ELR (cell line): ENCODE measurements around the gene TRIM69.
"Not testable (repeated sequence)": the region's sequence is repeated elsewhere in the genome, so short reads cannot be mapped to it uniquely, and the experiment has no call there.

ENCODE experiments used
- DNase-seq: peaks from one replicate; pipeline ENCODE4 v3.0.0-alpha.2; 2015; ENCODE audit warnings: low read depth

The TRIM69 gene

DNA sequence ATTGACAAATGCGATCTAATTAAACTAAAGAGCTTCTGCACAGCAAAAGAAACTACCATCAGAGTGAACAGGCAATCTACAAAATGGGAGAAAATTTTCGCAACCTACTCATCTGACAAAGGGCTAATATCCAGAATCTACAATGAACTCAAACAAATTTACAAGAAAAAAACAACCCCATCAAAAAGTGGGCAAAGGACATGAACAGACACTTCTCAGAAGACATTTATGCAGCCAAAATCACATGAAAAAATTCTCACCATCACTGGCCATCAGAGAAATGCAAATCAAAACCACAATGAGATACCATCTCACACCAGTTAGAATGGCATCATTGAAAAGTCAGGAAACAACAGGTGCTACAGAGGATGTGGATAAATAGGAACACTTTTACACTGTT, 7.1 kb downstream of the TRIM69 start:
- DNase-seq, result not testable (repeated sequence)

- DNase-seq, result no peak
Measured at GRCh38 chr15:44753345-44753744, 17.0 kb downstream of the TRIM69 start.

DNA sequence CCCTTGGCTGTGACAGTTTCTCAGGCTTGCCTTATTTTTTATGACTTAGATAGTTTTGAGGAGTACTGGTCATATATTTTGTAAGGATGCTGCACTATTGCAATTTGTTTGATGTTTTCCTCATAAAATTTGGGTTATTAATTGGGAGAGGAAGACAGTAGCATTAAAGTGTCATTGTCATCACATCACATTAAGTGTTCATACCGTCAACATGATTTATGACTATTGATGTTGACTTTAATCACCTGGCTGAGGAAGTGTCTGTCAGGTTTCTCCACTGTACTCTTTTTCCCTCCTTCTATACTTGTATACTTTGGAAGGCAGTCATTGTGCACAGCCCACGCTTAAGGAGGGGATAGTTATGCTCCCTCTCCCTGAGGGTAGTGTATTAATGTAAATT, 26.9 kb downstream of the TRIM69 start:
- no peak for DNase-seq

DNA sequence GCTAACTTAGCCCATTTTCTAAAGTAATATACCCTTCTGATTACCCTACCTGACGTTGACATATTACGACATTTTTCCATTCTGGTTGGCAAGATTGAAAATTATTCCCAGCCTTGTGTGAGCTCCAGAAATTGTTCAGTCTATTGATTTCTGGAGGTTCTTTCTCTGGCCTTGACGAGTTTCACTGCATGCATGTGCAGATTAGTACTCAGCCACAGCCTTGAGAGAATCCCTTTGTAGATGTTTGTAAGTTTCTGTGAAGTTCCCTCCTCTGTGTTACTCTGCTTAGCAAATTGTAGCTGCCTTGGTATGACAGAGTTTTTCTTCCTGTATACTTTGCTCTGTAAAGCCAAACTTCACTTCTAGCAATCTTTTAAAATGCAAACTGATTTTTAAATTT, 27.5 kb downstream of the TRIM69 start:
- no peak for DNase-seq

DNA sequence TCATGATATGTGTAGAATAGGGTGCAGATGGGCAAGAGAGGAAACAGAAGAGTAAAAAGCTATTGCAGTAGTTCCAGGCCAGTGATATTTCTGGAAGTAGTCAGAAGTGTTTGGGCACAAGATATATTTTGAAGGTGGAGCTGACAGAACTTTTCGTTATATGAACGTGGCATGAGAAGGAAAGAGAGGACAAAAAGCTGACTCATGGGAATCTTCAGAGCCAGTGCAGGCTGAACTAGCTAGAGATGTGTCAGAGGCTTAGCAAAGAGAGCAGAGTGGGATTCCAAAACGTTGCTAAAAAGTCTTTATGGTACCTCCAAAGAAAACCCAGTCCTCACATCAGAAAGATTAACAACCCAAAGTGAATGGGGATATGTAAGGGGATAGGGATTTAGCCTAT, 28.7 kb downstream of the TRIM69 start:
- DNase-seq, result no peak

GRCh38 chr15:44769521-44769920, 33.2 kb downstream of the TRIM69 start:
- no peak for DNase-seq

DNA sequence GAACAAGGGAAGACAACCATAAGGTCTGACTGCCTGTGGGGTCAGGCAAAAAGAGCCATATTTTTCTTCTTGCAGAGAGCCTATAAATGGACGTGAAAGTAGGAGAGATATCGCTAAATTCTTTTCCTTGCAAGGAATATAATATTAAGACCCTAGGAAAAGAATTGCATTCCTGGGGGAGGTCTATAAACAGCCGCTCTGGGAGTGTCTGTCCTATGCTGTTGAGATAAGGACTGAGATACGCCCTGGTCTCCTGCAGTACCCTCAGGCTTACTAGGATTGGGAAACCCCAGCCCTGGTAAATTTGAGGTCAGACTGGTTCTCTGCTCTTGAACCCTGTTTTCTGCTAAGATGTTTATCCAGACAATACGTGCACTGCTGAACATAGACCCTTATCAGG, 34.4 kb downstream of the TRIM69 start:
- DNase-seq, result not testable (repeated sequence)

- peak; percentile 6 for DNase-seq
Measured at GRCh38 chr15:44775953-44776352, 39.6 kb downstream of the TRIM69 start.

DNA sequence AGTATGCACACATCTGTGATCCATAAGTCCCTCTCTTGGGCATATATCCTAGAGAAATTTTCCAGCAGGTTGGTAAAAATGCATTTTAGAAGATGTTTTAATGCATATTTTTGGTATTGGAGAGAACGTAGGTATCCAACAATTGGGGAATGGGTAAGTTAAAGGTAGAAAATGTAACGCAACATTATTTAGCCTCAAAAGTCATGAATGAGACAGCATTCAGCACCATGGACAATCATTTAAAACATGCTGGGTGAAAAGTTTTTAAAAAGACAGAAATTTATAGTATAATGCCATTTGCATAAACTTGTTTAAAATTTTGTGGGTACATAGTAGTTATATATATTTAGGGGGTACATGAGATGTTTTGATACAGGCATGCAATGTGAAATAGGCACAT, 43.4 kb downstream of the TRIM69 start:
- DNase-seq, result no peak

- DNase-seq, result peak; percentile 3
Measured at GRCh38 chr15:44780608-44781007, 44.3 kb downstream of the TRIM69 start.

- no peak for DNase-seq
Measured at GRCh38 chr15:44781128-44781810, 44.9 kb downstream of the TRIM69 start.

DNA sequence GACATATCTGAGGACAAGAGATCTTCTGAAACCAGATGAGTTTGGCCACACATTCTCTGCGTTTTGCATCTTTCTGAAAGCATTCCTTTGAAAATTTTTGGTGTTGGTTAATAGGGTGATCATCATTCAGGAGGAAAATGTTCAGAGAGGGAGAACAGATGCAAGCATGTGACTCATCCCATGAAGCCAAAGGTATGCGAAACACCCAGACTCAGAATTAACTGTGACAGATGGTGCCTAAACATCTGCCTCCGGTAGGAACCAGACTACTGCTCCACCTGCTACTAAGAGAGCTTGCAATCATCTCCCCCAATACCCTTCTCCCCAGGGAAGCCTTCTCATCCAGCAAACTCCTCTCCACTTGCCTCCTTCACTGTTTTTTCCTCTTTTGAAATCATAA, 46.2 kb downstream of the TRIM69 start:
- peak; percentile 24 for DNase-seq

- not testable (repeated sequence) for DNase-seq
Measured at GRCh38 chr15:44784918-44785274, 48.6 kb downstream of the TRIM69 start.

GRCh38 chr15:44788748-44789147, 52.4 kb downstream of the TRIM69 start:
- DNase-seq, result no peak

DNA sequence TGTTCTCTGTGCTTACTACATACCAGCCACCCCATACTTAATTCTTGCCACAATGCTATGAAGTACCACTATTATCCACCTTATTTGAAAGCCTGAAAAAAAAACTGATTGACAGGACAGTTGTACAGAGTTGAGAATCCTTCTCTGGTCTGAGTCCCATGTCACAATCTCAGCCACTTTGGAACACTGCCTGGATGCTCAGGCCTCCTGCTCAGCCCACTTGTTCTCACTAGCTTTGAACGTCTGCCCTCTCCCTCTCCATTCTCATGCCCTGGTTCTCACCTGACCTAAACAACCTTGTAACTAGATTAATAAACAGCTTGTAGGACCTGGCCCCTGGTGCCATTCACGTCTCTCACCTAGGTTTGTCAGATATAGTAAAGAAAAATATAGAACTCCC, 53.9 kb downstream of the TRIM69 start:
- no peak for DNase-seq

GRCh38 chr15:44790656-44791055, 54.3 kb downstream of the TRIM69 start:
- DNase-seq, result no peak

GRCh38 chr15:44792715-44793114, 56.4 kb downstream of the TRIM69 start:
- DNase-seq, result no peak

- no peak for DNase-seq
Measured at GRCh38 chr15:44794072-44794471, 57.7 kb downstream of the TRIM69 start.

- no peak for DNase-seq
Measured at GRCh38 chr15:44796508-44796907, 60.2 kb downstream of the TRIM69 start.

DNA sequence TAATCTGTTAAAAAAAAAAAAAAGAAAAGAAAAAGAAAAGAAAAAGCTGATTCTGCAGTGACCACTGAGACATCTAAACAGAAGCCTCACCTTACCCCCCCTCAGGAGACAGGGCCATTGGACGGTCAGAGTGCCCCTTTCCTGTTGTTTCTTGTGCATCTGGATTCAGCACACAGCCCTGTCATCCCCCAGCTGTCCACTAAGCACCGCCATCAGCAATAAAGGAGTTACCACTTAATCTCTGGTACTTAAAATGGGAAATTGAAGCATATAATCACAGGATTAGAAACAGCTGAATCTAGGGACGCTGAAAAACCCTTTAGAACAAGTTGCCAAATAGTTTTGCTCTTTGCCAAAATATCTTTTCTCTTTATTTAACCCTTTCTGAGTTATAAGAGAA, 62.5 kb downstream of the TRIM69 start:
- peak; percentile 23 for DNase-seq

GRCh38 chr15:44801364-44801763, 65.0 kb downstream of the TRIM69 start:
- no peak for DNase-seq

GRCh38 chr15:44801797-44802196, 65.5 kb downstream of the TRIM69 start:
- no peak for DNase-seq

GRCh38 chr15:44802336-44802735, 66.0 kb downstream of the TRIM69 start:
- DNase-seq, result no peak

DNA sequence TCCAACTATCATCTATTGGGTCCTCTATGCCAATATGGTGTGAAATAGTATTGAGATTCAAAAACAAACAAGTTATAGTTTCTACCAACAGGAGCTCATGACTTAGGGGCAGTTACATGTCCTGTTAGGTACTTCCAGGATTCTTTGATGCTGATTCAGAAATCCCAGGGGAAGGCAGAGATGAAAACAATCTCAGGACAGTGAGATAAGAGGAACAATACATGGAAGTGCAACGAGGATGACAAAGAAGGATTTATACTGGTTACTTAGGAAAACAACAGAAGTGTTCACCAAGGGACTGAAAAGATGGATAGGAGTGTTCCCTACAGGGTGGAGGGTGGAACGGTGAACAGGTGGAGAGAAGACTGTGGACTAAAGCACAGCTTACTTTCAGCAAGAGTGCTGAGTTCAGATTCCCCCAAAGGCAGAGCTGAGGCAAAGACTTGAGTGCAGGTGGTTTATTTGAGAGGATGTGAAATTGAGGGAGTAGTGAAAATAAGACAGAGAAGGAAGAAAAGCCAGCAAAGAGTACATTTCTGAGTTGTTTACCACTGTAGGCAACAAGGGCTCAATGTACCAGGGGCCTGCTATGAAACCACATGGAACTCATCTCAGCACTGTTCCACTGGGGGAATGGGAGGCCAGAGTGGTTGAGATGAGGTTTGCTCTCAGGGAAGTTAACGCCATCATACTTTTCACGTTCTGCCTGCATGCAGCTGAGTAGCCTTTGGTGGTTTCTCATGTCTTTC, 68.1 kb downstream of the TRIM69 start:
- no peak for DNase-seq
